HG03039 (cell line): ENCODE measurements around the gene VWA5B2.
"Not testable (repeated sequence)": the region's sequence is repeated elsewhere in the genome, so short reads cannot be mapped to it uniquely, and the experiment has no call there.

ENCODE experiments used
- ATAC-seq: cut with Tn5 transposase; IDR thresholded peaks from one replicate; pipeline ENCODE4 v1.9.1; 2021; ENCODE audit warnings: mild to moderate bottlenecking, moderate library complexity; ENCODE audit not compliant: unreplicated experiment

The VWA5B2 gene

GRCh38 chr3:184241141-184241446 lies 11.7 kb downstream of the VWA5B2 start:
- ATAC-seq, result no peak

DNA sequence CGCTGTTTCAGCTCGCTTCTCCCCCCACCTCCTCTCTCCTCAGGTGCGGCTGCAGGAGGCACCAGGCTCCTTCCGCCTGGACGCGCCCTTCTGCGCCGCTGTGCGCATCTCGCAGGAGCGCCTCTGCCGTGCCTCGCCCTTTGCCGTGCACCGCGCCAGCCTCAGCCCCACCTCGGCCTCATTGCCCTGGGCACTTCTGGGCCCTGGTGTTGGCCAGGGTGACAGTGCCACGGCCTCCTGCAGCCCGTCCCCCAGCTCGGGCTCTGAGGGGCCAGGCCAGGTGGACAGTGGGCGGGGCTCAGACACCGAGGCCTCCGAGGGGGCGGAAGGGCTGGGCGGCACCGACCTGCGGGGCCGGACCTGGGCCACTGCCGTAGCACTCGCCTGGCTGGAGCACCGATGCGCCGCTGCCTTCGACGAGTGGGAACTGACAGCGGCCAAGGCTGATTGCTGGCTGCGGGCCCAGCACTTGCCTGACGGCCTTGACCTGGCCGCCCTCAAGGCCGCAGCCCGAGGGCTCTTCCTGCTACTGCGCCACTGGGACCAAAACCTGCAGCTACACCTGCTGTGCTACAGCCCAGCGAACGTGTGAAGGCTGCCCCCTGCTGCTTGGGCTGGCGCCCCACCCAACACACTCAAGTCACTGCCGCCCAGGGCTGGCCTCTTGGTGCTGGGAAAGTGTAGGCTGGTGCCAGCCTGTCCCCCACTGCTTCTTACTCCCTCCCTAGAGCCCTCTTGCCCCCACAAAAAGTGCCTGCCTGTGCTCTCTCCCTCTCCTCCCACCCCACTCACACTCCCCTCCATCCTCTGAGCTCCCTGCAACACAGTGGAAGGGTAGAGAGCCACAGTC lies 12.3 kb downstream of the VWA5B2 start:
- no peak for ATAC-seq

- ATAC-seq, result no peak
Observed at GRCh38 chr3:184242297-184242685, 12.9 kb downstream of the VWA5B2 start.

- peak; percentile 57 for ATAC-seq
Observed at GRCh38 chr3:184248454-184249411, 19.3 kb downstream of the VWA5B2 start, which contains the start of gene ALG3. ALG3 (minus strand) TSS chr3:184248962; CDS start chr3:184248940, 22 bp downstream.

- peak; percentile 81 for ATAC-seq
Observed at GRCh38 chr3:184249412-184250166, 20.2 kb downstream of the VWA5B2 start, which contains the start of gene EEF1AKMT4. EEF1AKMT4 (plus strand) TSS chr3:184249672; CDS start chr3:184249695, 23 bp downstream.

DNA sequence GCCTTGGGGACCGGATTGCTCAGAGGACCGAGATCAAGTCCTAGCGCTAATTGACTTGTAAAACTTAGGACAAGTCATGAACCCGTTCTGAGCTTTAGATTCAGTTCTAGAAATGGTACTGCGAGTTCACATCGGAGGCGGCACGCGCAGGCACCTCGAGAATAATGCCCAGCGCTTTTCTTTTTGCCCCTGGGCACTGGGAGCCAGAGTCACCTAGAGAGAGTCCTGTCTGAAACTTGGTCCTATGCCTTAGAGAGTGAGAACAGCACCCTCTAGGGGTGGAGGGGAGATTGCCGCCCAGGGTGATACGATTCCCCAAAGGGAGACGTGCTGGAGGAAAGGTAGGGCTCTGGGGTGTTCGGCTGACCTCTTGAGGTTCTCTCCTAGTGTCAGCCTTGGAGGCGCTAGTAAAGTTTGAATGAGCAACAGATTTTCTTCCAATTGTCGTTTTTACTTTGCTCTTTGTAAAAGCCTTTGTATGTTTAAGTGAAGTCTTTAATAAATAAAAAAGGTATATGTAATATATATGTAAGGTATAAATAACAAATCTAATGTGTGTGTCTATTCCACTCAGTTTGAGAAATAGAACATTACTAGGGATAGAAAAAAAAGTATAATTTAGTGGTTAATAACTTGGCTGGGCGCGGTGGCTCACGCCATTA lies 20.9 kb downstream of the VWA5B2 start:
- peak; percentile 55 for ATAC-seq

GRCh38 chr3:184255291-184256039 lies 26.1 kb downstream of the VWA5B2 start:
- no peak for ATAC-seq

DNA sequence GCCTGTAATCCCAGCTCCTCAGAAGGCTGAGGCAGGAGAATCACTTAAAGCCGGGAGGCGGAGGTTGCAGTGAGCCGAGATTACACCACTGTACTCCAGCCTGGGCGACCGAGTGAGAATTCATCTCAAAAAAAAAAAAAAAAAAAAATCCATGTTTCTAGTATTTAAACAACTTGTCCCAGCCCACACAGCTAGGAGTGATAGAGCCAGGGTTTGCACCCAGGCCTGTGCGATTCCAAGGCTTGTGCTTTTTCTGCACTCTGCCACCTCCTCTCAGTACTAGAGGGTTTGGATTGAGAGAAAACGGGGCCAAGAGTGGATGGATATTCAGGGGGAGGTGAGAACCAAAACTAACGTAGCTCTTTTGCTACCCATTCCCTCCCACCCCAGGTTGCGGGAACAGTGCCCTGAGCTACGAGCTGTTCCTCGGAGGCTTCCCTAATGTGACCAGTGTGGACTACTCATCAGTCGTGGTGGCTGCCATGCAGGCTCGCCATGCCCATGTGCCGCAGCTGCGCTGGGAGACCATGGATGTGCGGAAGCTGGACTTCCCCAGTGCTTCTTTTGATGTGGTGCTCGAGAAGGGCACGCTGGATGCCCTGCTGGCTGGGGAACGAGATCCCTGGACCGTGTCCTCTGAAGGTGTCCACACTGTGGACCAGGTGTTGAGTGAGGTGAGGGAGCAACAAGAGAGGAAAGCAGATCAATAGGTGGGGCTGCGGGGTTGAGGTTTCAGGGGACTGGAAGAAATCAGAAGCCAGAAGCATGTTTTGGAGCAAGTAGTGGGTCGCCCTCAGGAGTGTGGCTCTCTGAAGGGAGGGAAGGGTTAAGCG lies 27.9 kb downstream of the VWA5B2 start:
- ATAC-seq, result no peak

DNA sequence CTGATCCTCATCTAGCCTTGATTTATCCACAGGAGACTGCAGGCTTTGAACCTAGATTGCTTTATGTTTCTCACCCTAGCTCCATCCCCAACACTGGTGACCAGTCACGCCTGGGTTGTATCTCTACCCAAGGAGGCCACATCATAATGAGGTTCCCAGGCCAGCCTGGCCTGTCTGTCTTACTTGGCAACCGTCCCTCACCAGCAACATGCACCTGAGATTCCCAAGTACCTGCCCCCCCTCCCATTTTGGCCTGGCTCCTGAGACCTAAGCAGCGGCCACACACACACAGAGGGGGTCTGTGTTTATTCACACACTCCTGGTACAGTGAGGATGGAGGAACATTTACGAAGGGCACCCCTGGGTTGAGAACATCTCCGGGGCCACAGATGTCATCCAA lies 29.5 kb downstream of the VWA5B2 start:
- ATAC-seq, result no peak

DNA sequence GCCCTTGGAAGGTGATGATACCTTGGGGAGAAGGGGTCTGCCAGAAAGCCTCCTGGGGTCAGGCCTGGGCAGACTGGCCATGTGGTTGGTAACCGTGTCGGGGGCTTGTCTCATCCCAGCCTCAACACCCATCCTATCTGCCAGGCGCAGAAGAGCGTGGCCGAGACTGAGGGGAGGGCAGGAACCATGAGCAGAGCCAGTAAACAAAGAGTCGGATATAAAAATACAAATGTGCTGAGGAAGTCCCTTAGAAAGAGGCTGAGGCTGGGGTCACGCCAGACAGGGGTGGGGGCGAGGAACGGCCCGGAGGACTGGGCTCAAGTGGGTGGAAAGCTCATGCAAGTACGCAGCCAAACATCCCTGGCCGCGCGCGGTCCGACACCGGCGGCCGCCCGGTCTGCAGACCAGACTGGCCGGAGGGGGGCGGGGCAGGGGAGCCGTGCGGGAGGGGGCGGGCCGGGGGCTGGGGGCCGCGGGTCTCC lies 30.1 kb downstream of the VWA5B2 start:
- no peak for ATAC-seq

- no peak for ATAC-seq
Observed at GRCh38 chr3:184259878-184260723, 30.7 kb downstream of the VWA5B2 start.

GRCh38 chr3:184260724-184261269 lies 31.4 kb downstream of the VWA5B2 start:
- no peak for ATAC-seq

DNA sequence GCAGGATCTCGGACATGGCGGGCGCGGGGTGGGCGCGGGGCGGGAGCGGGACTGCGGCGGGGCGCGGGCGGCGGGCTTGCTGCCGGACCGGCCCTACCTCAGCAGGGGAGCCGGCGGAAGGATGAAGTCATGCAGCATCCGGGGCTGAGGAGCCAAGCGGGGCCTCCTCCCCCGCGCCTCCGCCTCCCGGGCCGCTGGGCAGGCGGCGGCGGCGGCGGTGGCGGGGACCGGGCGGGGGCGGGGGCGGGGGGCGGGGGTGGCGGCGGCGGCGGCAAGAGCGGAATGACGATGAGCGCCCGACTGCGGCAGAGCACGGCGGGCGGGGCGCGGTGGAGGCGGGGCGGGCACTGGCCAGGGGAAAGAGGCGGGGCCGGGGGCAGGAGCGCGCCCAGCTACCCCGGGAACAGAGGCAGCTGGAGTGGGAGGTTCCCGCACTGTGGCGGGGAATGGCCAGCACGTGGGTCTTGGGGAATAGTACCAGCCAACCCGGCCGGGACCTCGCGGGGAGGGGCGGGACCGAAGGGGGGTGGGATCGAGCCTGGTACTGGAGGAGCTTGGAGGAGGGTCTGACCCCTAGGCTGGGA lies 32.0 kb downstream of the VWA5B2 start, which contains the start of gene CAMK2N2:
TSS of gene CAMK2N2 (minus strand) at position 284 of the 584 bp plus-strand sequence. CDS start at position 16, 268 bp downstream.
- no peak for ATAC-seq

DNA sequence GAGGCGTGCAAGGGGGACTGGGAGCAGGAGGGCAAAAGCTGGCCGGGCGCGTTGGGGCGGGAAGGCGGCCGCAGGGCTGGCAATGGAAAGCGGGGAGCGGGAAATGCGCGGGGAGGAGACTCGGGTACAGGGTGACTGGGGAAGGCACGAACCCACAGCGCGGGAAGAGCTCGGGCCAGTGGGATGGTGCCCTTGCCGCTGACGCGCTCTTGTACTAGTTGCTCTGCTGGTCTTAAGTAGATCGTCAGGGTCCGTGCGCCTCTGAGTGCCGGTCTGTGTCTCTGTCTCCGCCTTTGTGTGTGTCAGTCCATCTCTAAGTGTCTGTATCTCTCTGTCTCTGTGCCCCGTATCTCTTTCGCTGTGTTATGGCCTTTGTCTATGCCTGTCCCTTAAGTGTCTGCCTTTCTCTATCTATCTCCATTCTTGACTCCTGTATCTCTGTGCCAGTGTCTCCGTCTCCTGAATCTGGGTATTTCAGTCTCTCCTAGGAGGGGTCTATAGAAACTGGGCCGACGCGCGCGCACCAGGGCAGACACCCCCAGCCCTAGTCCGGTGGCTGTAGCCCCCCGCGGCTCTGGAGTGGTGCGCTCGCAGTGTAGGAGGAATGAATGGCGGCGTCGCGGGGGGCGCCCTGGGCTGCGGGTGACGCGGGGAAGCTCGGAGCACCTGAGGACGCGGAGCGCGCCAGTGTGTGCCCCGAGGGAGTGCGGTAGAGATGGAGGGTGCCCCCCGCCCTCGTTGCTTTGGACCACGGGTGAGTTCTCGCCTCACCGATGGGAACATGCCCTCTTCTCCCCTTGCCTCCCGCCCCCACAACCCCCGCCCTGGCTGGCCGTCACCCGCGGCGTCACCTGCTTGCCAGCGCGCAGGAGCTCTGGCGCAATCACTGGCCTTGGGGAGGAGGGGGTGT lies 32.7 kb downstream of the VWA5B2 start:
- ATAC-seq, result no peak

- ATAC-seq, result no peak
Observed at GRCh38 chr3:184262764-184263179, 33.4 kb downstream of the VWA5B2 start.

DNA sequence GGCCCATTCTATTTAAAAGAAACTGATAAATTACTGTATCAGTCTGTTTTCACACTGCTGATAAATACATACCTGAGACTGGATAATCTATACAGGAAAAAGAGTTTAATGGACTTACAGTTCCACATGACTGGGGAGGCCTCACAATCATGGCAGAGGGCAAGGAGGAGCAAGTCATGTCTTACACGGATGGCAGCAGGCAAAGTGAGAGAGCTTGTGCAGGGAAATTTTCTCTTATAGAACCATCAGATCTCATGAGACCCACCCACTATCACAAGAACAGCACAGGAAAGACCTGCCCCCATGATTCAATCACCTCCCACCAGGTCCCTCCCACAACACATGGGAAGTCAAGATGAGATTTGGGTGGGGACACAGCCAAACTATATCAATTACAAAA lies 37.9 kb downstream of the VWA5B2 start:
- not testable (repeated sequence) for ATAC-seq
